Kidney tubule cell (primary cell): ENCODE data around the gene HSPB7.
A peak's percentile ranks its signal among the peaks of the same experiment; 100 is the strongest.
"Not testable (repeated sequence)": the region's sequence is repeated elsewhere in the genome, so short reads cannot be mapped to it uniquely, and the experiment has no call there.

Experiments used
- DNase-seq: peaks from one replicate; pipeline ENCODE4 v3.0.0-alpha.2; 2018; ENCODE audit warnings: low spot score

The HSPB7 gene

DNA sequence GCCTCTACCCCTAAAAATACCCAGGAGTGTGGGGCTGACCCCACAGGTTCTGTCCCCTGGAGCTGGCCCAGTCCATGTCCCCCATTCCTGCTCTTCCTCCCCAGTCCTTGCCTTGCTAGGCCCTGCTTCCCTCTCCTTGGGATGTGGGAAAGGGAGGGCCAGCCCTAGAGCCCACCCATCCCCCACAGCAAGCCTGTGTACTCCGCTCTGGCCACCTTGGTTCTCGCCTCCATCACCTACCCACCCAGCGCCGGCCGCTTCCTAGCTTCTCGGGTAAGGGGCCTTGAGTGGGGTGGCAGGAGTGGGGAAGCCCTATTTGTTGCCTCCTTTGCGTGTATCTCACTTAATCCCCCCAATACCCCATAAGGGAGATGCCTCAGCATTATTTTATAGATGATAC lies 32.5 kb upstream of the HSPB7 start:
- no peak for DNase-seq

DNA sequence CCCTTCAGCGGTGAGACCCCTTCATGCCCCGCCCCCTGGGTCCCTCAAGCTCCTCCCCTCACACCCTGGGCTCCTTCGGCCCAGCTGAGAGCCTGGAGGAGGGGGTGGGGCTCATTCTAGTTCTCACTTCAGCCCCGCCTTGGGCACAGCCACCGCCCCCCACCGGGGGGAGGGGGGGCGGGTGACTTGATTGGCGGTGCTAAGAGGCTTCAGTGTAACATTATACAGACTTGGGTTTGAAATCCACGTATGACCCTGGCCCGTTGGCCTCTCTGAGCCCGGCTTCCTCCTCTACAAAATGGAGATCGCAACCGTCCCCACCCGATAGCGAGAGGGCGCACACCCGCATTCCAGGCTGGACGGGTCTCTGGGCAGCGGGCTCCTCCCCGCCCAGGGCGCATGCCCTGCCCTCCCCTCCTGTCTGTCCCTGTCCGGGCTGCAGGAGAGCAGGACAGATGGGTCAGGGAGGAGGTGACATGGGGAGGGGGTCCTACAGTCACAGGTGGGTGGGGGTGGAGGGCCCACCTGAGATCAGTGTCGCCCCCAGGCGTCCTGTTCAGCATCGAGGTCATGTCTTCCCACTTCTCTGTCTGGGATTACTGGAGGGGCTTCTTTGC lies 30.8 kb upstream of the HSPB7 start:
- peak; percentile 32 for DNase-seq

- no peak for DNase-seq
Observed at GRCh38 chr1:16047791-16048475, 30.1 kb upstream of the HSPB7 start.

GRCh38 chr1:16046842-16047241 lies 29.0 kb upstream of the HSPB7 start:
- peak; percentile 77 for DNase-seq

DNA sequence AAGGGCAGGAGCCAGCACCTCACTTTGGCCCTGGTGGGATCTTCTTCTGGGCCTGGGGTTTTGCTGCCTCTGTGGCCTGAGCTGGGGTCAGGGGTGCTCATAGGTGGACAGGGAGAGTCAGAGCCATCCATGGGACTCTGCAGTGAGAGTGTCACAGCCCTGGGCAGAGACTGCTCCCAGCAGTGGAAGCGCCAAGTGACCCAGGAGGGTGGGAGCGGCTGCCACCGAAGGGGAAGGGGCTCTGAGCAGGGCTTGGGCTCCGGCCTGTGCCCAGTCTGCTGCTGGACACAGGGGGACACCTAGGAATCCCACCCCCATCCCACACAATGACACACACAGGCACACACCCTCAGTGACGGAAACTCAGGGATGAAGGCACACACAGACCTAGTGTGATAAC lies 26.1 kb upstream of the HSPB7 start:
- no peak for DNase-seq

DNA sequence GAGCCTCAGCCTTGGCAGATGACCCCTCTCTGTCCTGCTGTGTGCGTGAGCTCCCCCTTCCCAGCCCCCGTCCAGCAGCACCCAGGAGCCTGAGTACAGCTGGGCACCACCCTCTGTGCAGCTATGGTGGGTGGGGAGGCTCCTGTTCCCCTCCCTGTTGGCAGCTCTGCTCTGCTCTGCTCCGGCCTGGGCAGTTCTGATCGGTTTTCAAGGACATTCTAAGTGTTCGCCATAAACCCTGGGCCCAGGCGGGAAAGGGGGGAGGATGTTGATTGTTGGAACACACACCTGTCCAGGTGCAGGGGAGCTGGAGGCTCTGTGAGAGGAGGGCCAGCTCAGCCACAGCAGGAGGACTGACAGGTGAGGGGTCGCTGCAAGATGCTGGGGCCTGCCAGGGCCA lies 25.7 kb upstream of the HSPB7 start, which contains the start of gene CLCNKB:
TSS of gene CLCNKB (plus strand) at position 262 of the 400 bp plus-strand sequence. CDS start 711 bp downstream, outside the sequence.
- no peak for DNase-seq

DNA sequence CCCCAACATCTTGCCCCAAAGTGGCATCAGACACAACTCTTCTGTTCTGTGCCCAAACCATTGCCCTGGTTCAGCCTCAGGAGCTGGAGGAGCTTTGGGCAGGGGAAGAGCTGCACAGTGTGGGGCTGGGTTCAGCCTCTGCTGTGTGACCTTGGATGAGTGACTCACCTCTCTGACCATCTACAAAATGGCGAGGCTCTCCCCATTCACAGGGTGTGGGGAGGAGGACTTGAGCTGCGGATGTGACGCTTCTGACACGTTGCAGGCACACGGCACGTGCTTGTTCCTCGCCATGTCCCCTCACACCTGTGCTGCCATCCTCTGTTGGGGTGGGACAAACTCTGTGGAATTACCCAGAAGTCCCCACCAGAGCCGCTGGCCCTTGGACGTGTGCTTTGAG lies 24.8 kb upstream of the HSPB7 start:
- DNase-seq: not testable (repeated sequence)

DNA sequence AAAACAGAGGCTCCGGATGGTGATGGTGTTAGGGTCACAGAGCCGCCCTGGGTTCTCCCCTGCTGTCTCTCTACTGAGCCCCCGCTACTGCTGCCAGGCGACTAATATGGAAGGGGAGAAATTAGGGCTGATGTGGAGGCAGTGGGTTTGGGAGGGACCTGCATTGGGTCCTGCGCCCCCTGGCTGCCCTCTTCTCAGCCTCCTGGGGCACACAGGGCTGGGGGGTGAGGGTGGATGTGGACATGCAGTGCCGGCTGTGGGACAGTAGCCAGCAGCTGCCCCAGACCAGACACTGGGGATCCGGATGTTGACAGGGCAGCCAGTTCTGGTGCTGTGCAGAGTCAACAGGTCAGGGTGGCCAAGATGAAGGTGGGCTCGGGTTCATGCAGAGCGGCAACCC lies 24.3 kb upstream of the HSPB7 start:
- no peak for DNase-seq

GRCh38 chr1:16041200-16041599 lies 23.4 kb upstream of the HSPB7 start:
- DNase-seq: no peak

DNA sequence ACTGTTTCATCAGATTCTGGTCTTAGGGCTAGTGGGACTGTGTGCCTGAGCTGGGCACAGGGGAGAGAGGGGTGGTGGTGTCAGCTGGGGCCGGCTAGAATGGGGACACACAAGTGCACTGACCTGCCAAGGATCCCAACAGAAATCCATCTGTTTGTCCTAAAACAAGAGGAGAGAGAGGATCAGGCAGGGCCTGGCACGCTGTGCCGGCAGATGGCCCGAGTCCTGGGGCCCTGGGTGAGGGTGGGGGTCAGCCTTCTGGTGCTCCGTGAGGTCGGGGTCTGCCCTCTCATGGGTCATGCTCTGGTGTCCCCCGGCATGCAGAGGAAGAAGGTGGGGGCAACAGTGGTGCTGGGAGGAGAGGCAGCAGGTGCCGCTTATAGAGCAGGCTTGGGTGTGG lies 22.0 kb upstream of the HSPB7 start:
- not testable (repeated sequence) for DNase-seq

GRCh38 chr1:16038620-16038912 lies 20.7 kb upstream of the HSPB7 start:
- peak; percentile 55 for DNase-seq

DNA sequence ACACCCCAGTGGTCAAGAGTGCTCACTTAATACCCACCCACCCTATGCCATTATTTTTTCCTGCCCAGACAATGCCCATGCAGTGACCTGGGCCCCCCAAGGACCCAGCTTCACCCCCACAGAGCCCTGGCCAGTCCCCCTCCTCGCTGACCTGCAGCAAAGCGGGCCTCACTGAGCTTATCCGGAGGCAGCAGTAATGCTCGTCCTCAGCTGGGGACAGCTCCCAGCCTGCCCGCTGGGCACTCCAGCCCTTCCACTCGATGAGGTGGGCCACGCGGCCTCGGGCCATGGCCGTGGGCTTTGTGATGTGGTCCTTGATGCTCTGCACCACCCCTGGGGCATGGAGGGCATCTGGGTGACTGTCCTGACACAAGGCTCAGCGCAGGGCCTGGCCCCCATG lies 18.6 kb upstream of the HSPB7 start:
- DNase-seq: not testable (repeated sequence)

DNA sequence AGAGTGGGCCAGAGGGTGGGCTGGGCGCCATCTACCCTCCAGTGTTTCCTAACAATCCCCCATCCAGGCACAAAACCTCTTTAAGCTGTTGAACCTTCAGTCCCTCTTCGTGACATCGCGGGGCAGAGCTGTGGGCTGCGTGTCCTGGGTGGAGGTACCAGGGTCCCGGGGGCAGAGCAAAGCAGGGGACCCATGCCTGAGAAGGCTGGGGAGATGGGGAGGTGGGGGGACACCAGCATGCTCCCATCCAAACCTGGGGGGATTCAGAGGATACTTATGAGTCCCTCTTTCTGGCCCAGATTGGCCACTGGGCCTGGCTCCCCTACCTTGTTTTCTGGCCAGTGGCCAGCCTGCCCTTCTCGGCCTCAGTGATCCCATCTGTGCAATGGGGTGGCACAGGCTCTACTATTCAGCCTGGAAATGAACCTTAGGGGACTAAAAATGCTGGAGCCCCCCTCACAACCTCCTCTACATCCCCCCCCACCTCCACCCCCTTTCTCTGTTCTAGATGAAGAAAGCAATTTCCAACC lies 15.3 kb upstream of the HSPB7 start:
- DNase-seq: not testable (repeated sequence)

GRCh38 chr1:16032388-16033102 lies 14.7 kb upstream of the HSPB7 start:
- DNase-seq: peak; percentile 83

- DNase-seq: no peak
Observed at GRCh38 chr1:16031551-16031950, 13.7 kb upstream of the HSPB7 start.

- no peak for DNase-seq
Observed at GRCh38 chr1:16029288-16029687, 11.4 kb upstream of the HSPB7 start.

DNA sequence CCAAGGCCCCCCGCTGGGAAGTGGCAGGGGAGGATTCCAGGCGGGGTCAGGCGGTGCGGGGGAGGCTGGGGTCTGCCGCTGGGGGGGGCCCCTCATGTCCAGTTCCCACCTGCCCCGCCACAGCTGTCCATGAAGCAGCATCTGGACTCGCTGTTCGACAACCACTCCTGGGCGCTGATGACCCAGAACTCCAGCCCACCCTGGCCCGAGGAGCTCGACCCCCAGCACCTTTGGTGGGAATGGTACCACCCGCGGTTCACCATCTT lies 11.1 kb upstream of the HSPB7 start:
- not testable (repeated sequence) for DNase-seq

GRCh38 chr1:16028237-16029002 lies 10.6 kb upstream of the HSPB7 start:
- DNase-seq: no peak

- no peak for DNase-seq
Observed at GRCh38 chr1:16026723-16027484, 9.1 kb upstream of the HSPB7 start.

DNA sequence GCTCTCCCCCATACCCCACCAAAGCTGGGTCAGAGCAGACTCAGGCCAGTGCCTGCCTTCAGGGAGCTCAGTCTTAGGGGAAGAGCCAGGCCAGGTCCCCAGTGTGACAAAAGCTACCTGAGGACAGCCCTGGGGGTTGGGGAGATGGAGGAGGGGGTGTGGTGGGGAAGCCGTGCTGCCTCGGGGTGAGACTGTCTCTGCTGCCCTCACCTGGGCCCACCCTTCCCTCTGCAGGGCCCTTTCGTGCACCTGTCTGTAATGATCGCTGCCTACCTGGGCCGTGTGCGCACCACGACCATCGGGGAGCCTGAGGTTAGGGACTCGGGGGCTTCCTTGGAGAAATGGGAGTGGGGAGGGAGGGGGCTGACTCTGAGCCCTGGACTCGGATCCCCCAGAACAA lies 8.5 kb upstream of the HSPB7 start:
- not testable (repeated sequence) for DNase-seq

- no peak for DNase-seq
Observed at GRCh38 chr1:16023050-16023653, 5.3 kb upstream of the HSPB7 start.
